GM12892 (cell line): ENCODE measurements around the gene DPAGT1.

Source experiments
- DNase-seq: peaks from one replicate; pipeline ENCODE4 v3.0.0; 2011; ENCODE audit not compliant: insufficient read length
- FAIRE-seq: peaks from 2 replicates; lab custom pipeline; 2011; peaks lifted over from hg19 to GRCh38; lab: Jason Lieb, UNC
- POLR2A ChIP-seq: IDR thresholded peaks from 2 replicates; pipeline ENCODE4 v1.6.1; 2011; ENCODE audit warnings: low read depth, low read length, control low read depth
- POLR2AphosphoS5 ChIP-seq: IDR thresholded peaks from 2 replicates; pipeline ENCODE4 v1.6.1; 2011; ENCODE audit warnings: low read depth, low read length, control low read depth
- TAF1 ChIP-seq: IDR thresholded peaks from 2 replicates; pipeline ENCODE4 v1.6.1; 2011; ENCODE audit warnings: low read depth, mild to moderate bottlenecking, control low read depth, low read length, borderline replicate concordance

The DPAGT1 gene

GRCh38 chr11:119089319-119089718 is 12.3 kb downstream of the DPAGT1 start:
- no peak for FAIRE-seq
- no peak for DNase-seq
- no peak for TF ChIP-seq POLR2AphosphoS5
- no peak for TF ChIP-seq TAF1
- TF ChIP-seq POLR2A = no peak

- no peak for FAIRE-seq
- no peak for TF ChIP-seq POLR2A
- no peak for TF ChIP-seq TAF1
- TF ChIP-seq POLR2AphosphoS5 = no peak
- no peak for DNase-seq
These were observed 13.2 kb downstream of the DPAGT1 start for GRCh38 chr11:119088406-119088805.

GRCh38 chr11:119087747-119088241 is 13.9 kb downstream of the DPAGT1 start:
- no peak for FAIRE-seq
- TF ChIP-seq POLR2A (no peak), POLR2AphosphoS5 (no peak), TAF1 (no peak)
- no peak for DNase-seq

GRCh38 chr11:119087123-119087522 is 14.5 kb downstream of the DPAGT1 start:
- FAIRE-seq (no peak), DNase-seq (no peak)
- TF ChIP-seq POLR2A (no peak), POLR2AphosphoS5 (no peak), TAF1 (no peak)

- DNase-seq (peak; percentile 32), FAIRE-seq (no peak)
- TF ChIP-seq POLR2A (no peak), POLR2AphosphoS5 (no peak), TAF1 (no peak)
These were observed 16.2 kb downstream of the DPAGT1 start for GRCh38 chr11:119085437-119085847.

- peak; percentile 93 for TF ChIP-seq POLR2A
- 0 out of 2 replicates have a peak, but pooled peaks have one; percentile 6 for TF ChIP-seq TAF1
- peak; percentile 90 for TF ChIP-seq POLR2AphosphoS5
- FAIRE-seq = peak; percentile 100
- DNase-seq = peak; percentile 94
These were observed 16.8 kb downstream of the DPAGT1 start, which contains the start of gene HMBS for GRCh38 chr11:119084663-119085436. Gene HMBS (plus strand): TSS chr11:119084881. CDS start chr11:119085034, 153 bp downstream.

GRCh38 chr11:119081682-119082260 is 19.9 kb downstream of the DPAGT1 start:
- FAIRE-seq (no peak), DNase-seq (no peak)
- TF ChIP-seq TAF1 = no peak
- TF ChIP-seq POLR2A = no peak
- TF ChIP-seq POLR2AphosphoS5 = no peak

GRCh38 chr11:119078675-119079420 is 22.8 kb downstream of the DPAGT1 start:
- DNase-seq = no peak
- TF ChIP-seq POLR2AphosphoS5 (no peak), POLR2A (no peak), TAF1 (no peak)
- FAIRE-seq = no peak

- TF ChIP-seq POLR2AphosphoS5 = no peak
- TF ChIP-seq POLR2A = no peak
- TF ChIP-seq TAF1 = no peak
- FAIRE-seq = no peak
- DNase-seq = no peak
These were observed 23.8 kb downstream of the DPAGT1 start for GRCh38 chr11:119077839-119078238.

- peak; percentile 93 for FAIRE-seq
These were observed 34.1 kb downstream of the DPAGT1 start, which contains the start of gene VPS11 for GRCh38 chr11:119067371-119068222. Gene VPS11 (plus strand): TSS chr11:119067818. CDS start chr11:119067824, 6 bp downstream.

More at GRCh38 chr11:119067371-119068222, 34.1 kb downstream of the DPAGT1 start, which contains the start of gene VPS11:
- DNase-seq = peak; percentile 100
- TF ChIP-seq TAF1 (peak; percentile 69; the same call in 1 of the 2 replicates), POLR2AphosphoS5 (0 out of 2 replicates have a peak, but pooled peaks have one; percentile 58), POLR2A (peak; percentile 85)
